Endothelial cell of umbilical vein (primary cell): ENCODE measurements around the gene XIRP2. TPM values are rescaled to one million over a fixed set of nuclear protein-coding genes. Genes with fewer than 3 reads are reported as not detected.

Experiments used
- BruUV-seq: library from RNA; stranded (reverse); fragments of 400-500 nt; replicated peaks from 2 replicates; lab custom pipeline; 2021; lab: Mats Ljungman, UMichigan
- CTCF ChIA-PET: fragments of 300-600, 350-600 bp; sonication (Branson Sonifier 250); formaldehyde crosslinking; loops from one replicate; lab custom pipeline; 2021; ENCODE audit warnings: antibody characterized with exemption, inconsistent platforms; lab: Charles Lee
- POLR2A ChIA-PET: fragments of 300-600, 350-600 bp; sonication (Branson Sonifier 250); formaldehyde crosslinking; loops from one replicate; lab custom pipeline; 2021; ENCODE audit warnings: antibody characterized with exemption, inconsistent platforms; lab: Charles Lee
- DNase-seq: peaks from one replicate; pipeline ENCODE4 v3.0.0-alpha.2; 2011; ENCODE audit warnings: low read depth, low spot score
- FAIRE-seq: peaks from 2 replicates; lab custom pipeline; 2011; peaks lifted over from hg19 to GRCh38; lab: Jason Lieb, UNC
- H2AFZ ChIP-seq: 2 replicates; pipeline ENCODE4 v1.6.0; 2012; ENCODE audit warnings: low read depth, low read length, control low read depth, inconsistent platforms
- H3K27ac ChIP-seq: 2 replicates; pipeline ENCODE4 v1.5.1; 2011; ENCODE audit warnings: low read depth, mild to moderate bottlenecking, control low read depth, low read length, moderate library complexity; ENCODE audit not compliant: insufficient read depth
- H3K27me3 ChIP-seq, 2 experiments: 2 replicates each; pipeline versions ENCODE4 v1.6.0 to v1.6.1; 2011; ENCODE audit warnings: low read length in 2 of 2, mixed read lengths in 1 of 2; ENCODE audit not compliant: control insufficient read depth in 2 of 2, insufficient read depth in 2 of 2
- H3K36me3 ChIP-seq, 2 experiments: 2 replicates in 1 of 2; 3 replicates in 1 of 2; pipeline ENCODE4 v1.5.1; 2011; ENCODE audit warnings: low read length in 2 of 2, mild to moderate bottlenecking in 1 of 2, moderate library complexity in 1 of 2; ENCODE audit not compliant: control insufficient read depth in 2 of 2, insufficient read depth in 2 of 2; ENCODE audit errors: extremely low read depth in 1 of 2
- H3K4me1 ChIP-seq: 3 replicates; pipeline ENCODE4 v1.5.1; 2011; ENCODE audit warnings: mild to moderate bottlenecking, low read length; ENCODE audit not compliant: control insufficient read depth, insufficient read depth; ENCODE audit errors: extremely low read depth
- H3K4me2 ChIP-seq: 2 replicates; pipeline ENCODE4 v1.6.1; 2011; ENCODE audit warnings: low read length, control low read depth, mixed read lengths; ENCODE audit not compliant: insufficient read depth
- H3K4me3 ChIP-seq, 3 experiments: fragments of 200-600 bp in 1 of 3; sonication (generic), shearing (Covaris generic) in 1 of 3; replicated peaks in 1 of 3; 2 replicates each; pipeline ENCODE4 v1.5.1; 2011 to 2016; ENCODE audit warnings: control low read depth in 3 of 3, low read length in 3 of 3, mild to moderate bottlenecking in 2 of 3, inconsistent platforms in 1 of 3, low read depth in 1 of 3, moderate library complexity in 1 of 3; ENCODE audit not compliant: insufficient read depth in 1 of 3
- H3K79me2 ChIP-seq: 2 replicates; pipeline ENCODE4 v1.6.0; 2012; ENCODE audit warnings: low read length, inconsistent platforms; ENCODE audit not compliant: control insufficient read depth, insufficient read depth
- H3K9ac ChIP-seq: replicated peaks from 2 replicates; pipeline ENCODE3; 2011; ENCODE audit warnings: low read length, control low read depth; ENCODE audit not compliant: insufficient read depth; ENCODE audit errors: extremely low read depth
- H3K9me1 ChIP-seq: replicated peaks from 3 replicates; pipeline ENCODE4 v1.6.0; 2011; ENCODE audit warnings: mild to moderate bottlenecking, low read length; ENCODE audit not compliant: control insufficient read depth, insufficient read depth; ENCODE audit errors: extremely low read depth
- H3K9me3 ChIP-seq: replicated peaks from 2 replicates; pipeline ENCODE4 v1.5.1; 2012; ENCODE audit warnings: low read length, inconsistent platforms; ENCODE audit not compliant: control insufficient read depth, insufficient read depth
- H4K20me1 ChIP-seq: replicated peaks from 2 replicates; pipeline ENCODE3; 2011; ENCODE audit warnings: mild to moderate bottlenecking, low read length; ENCODE audit not compliant: control insufficient read depth, insufficient read depth; ENCODE audit errors: extremely low read depth
- CTCF ChIP-seq, 2 donors: IDR thresholded peaks; 1 replicate in 1 of 2; 2 replicates in 1 of 2; pipeline ENCODE4 v1.5.1; 2011; ENCODE audit warnings: low read length in 2 of 2, mild to moderate bottlenecking in 2 of 2, moderate library complexity in 2 of 2, control low read depth in 1 of 2, inconsistent platforms in 1 of 2, low read depth in 1 of 2; ENCODE audit not compliant: insufficient read depth in 1 of 2; ENCODE audit errors: extremely low read depth in 1 of 2
- EZH2 ChIP-seq: IDR thresholded peaks from 2 replicates; pipeline ENCODE4 v1.6.1; 2012; ENCODE audit warnings: borderline replicate concordance, low read depth, mild to moderate bottlenecking, moderate library complexity, low read length, inconsistent platforms; ENCODE audit not compliant: severe bottlenecking
- GATA2 ChIP-seq: IDR thresholded peaks from 2 replicates; pipeline ENCODE4 v1.7.0; 2011; ENCODE audit warnings: low read depth, mild to moderate bottlenecking, moderate library complexity, mixed read lengths, low read length; ENCODE audit not compliant: insufficient read length, insufficient read depth
- JUN ChIP-seq: IDR thresholded peaks from 2 replicates; pipeline ENCODE4 v1.6.1; 2011; ENCODE audit warnings: borderline replicate concordance, low read depth; ENCODE audit not compliant: insufficient read length, insufficient read depth
- MAX ChIP-seq: IDR thresholded peaks from 2 replicates; pipeline ENCODE4 v1.6.1; 2011; ENCODE audit not compliant: insufficient read depth, insufficient read length
- MYC ChIP-seq: IDR thresholded peaks from one replicate; pipeline ENCODE4 v1.6.1; 2011; ENCODE audit warnings: mild to moderate bottlenecking, low read depth, low read length
- POLR2A ChIP-seq: IDR thresholded peaks from 2 replicates; pipeline ENCODE4 v1.6.1; 2012; ENCODE audit warnings: low read depth, mild to moderate bottlenecking, control low read depth, low read length
- POLR2AphosphoS5 ChIP-seq: IDR thresholded peaks from 2 replicates; pipeline ENCODE4 v1.6.1; 2012; ENCODE audit warnings: low read depth, mild to moderate bottlenecking, control low read depth, low read length, moderate library complexity; ENCODE audit not compliant: insufficient read depth
- dilution Hi-C: fragments of 300-500 bp; cut with MboI; formaldehyde crosslinking; loops from one replicate; pipeline ENCODE4 v1.15.0; 2019; ENCODE audit warnings: low sequenced_read_pairs; ENCODE audit not compliant: extremely low pct_ligation_motif_present
- intact Hi-C: fragments of 100-400 bp; cut with micrococcal nuclease; formaldehyde crosslinking; loops from one replicate; pipeline ENCODE4 v1.10.0; 2022
- polyA plus RNA-seq, 4 experiments: library from polyadenylated mRNA; depleted of rRNA in 3 of 4; stranded (reverse) in 3 of 4; unstranded in 1 of 4; fragments of >200 nt; gene quantifications; 2 replicates each; pipeline versions ENCODE4 v1.2.1 to v1.2.3, GENCODE V29; 2011 to 2012; ENCODE audit warnings: missing spikeins in 1 of 4
- total RNA-seq: library from RNA; stranded (reverse); gene quantifications from 2 replicates; pipeline ENCODE4 v1.2.3, GENCODE V29; 2021

The XIRP2 gene
- total and polyA plus RNA-seq, 2 donors (not counting 3 experiments of a cell fraction or from before 2014, with no cell fraction given): 0.08 to 0.66 TPM

- intact Hi-C loops: no loop called here
- H3K4me1 ChIP-seq: no peaks in the 10 kb centered on the region
- no peak overlapping the region for H3K9ac ChIP-seq
- POLR2A ChIA-PET: no interaction called here
- no peak overlapping the region for H3K4me2 ChIP-seq
- no peak overlapping the region for H3K27ac ChIP-seq
- no peak overlapping the region for H2AFZ ChIP-seq
- H3K36me3 ChIP-seq: no peaks in the 10 kb centered on the region
- DNase-seq: no peak
- H3K9me1 ChIP-seq: no peaks in the 10 kb centered on the region
- TF ChIP-seq POLR2AphosphoS5: no peak
- TF ChIP-seq EZH2: no peak
- TF ChIP-seq POLR2A: no peak
- no peak for TF ChIP-seq CTCF (IDR thresholded peaks at IDR 0.05; ENCODE audit: extremely low read depth in 1 of 2, insufficient read depth in 1 of 2, low read depth in 1 of 2, low read length in 2 of 2)
- TF ChIP-seq MAX: no peak
- TF ChIP-seq GATA2: no peak
- no peak for TF ChIP-seq JUN
- TF ChIP-seq MYC: no peak
- H3K9me3 ChIP-seq: no peaks in the 10 kb centered on the region
- no peak overlapping the region for H3K4me3 ChIP-seq
- FAIRE-seq: no peak
- CTCF ChIA-PET: no interaction called here
- dilution Hi-C loops: no loop called here
- BruUV-seq: no TSS peak
- H4K20me1 ChIP-seq: no peaks in the 10 kb centered on the region
- H3K27me3 ChIP-seq: no peaks in the 10 kb centered on the region
- no peaks in the 10 kb centered on the region for H3K79me2 ChIP-seq
These were observed 225.7 kb downstream of the XIRP2 start for GRCh38 chr2:167114018-167114417.
